ENCODE results near the gene NUDT8. TPM values are rescaled to one million over a fixed set of nuclear protein-coding genes. Genes with fewer than 3 reads are reported as not detected.
"Not testable (repeated sequence)": the region's sequence is repeated elsewhere in the genome, so short reads cannot be mapped to it uniquely, and the experiment has no call there.

The NUDT8 gene
- polyA plus RNA-seq, 1 donor (not counting 4 experiments of a cell fraction or from before 2014, with no cell fraction given) = 1.1 TPM

DNA sequence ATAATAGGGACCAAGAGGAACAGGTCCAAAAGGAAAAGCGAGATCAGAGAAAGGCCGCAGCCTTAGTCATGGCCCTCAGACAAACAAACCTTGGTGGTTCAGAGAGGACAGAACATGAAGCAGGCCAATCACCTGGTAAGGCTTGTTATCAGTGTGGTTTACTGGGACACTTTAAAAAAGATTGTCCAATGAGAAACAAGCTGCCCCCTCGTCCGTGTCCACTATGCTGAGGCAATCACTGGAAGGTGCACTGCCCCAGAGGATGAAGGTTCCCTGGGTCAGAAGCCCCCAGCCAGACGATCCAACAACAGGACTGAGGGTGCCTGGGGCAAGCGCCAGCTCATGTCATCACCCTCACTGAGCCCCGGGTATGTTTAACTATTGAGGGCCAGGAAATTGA is 6.8 kb downstream of the NUDT8 start:
- FAIRE-seq; H3K79me2 ChIP-seq (ENCODE audit: control insufficient read depth, insufficient read depth, low read length); H3K4me3 ChIP-seq (ENCODE audit: control insufficient read depth in 2 of 3, extremely low read depth in 1 of 3, insufficient read depth in 2 of 3, low read depth in 1 of 3, low read length in 3 of 3); dilution Hi-C loops (cut with MboI; ENCODE audit: extremely low pct_ligation_motif_present, low sequenced_read_pairs); H3K27me3 ChIP-seq (ENCODE audit: control insufficient read depth, extremely low read depth, insufficient read depth, low read length); DNase-seq (ENCODE audit: low read depth, low spot score); H3K9me3 ChIP-seq (ENCODE audit: control insufficient read depth, low read depth, low read length); H3K4me1 ChIP-seq (ENCODE audit: control insufficient read depth, extremely low read depth, insufficient read depth, low read length); H3K36me3 ChIP-seq (ENCODE audit: control insufficient read depth in 2 of 2, extremely low read depth in 1 of 2, insufficient read depth in 2 of 2, low read length in 2 of 2); H3K27ac ChIP-seq (ENCODE audit: control insufficient read depth, insufficient read depth, low read length); H4K20me1 ChIP-seq (ENCODE audit: control insufficient read depth, extremely low read depth, insufficient read depth, low read length); H2AFZ ChIP-seq (ENCODE audit: control insufficient read depth, low read length); H3K4me2 ChIP-seq (ENCODE audit: control insufficient read depth, extremely low read depth, insufficient read depth, low read depth, low read length); H3K9me1 ChIP-seq (ENCODE audit: control insufficient read depth, extremely low read depth, insufficient read depth, low read length); H3K9ac ChIP-seq (ENCODE audit: control insufficient read depth, extremely low read depth, insufficient read depth, low read length): not testable (repeated sequence)

DNA sequence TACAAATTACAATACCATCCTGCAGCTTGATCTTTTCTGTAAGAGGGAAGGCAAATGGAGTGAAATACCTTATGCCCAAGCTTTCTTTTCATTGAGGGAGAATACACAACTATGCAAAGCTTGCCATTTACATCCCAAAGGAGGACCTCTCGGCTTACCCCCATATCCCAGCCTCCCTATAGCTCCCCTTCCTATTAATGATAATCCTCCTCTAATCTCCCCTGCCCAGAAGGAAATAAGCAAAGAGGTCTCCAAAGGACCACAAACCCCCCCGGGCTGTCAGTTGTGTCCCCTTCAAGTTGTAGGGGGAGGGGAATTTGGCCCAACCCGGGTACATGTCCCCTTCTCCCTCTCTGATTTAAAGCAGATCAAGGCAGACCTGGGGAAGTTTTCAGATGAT is 7.8 kb downstream of the NUDT8 start:
- H3K27me3 ChIP-seq (ENCODE audit: control insufficient read depth, extremely low read depth, insufficient read depth, low read length); H3K36me3 ChIP-seq (ENCODE audit: control insufficient read depth in 2 of 2, extremely low read depth in 1 of 2, insufficient read depth in 2 of 2, low read length in 2 of 2); FAIRE-seq; H3K9me3 ChIP-seq (ENCODE audit: control insufficient read depth, low read depth, low read length); H4K20me1 ChIP-seq (ENCODE audit: control insufficient read depth, extremely low read depth, insufficient read depth, low read length); H2AFZ ChIP-seq (ENCODE audit: control insufficient read depth, low read length); H3K9ac ChIP-seq (ENCODE audit: control insufficient read depth, extremely low read depth, insufficient read depth, low read length); DNase-seq (ENCODE audit: low read depth, low spot score); H3K9me1 ChIP-seq (ENCODE audit: control insufficient read depth, extremely low read depth, insufficient read depth, low read length); H3K4me2 ChIP-seq (ENCODE audit: control insufficient read depth, extremely low read depth, insufficient read depth, low read depth, low read length); dilution Hi-C loops (cut with MboI; ENCODE audit: extremely low pct_ligation_motif_present, low sequenced_read_pairs); H3K4me3 ChIP-seq (ENCODE audit: control insufficient read depth in 2 of 3, extremely low read depth in 1 of 3, insufficient read depth in 2 of 3, low read depth in 1 of 3, low read length in 3 of 3); H3K27ac ChIP-seq (ENCODE audit: control insufficient read depth, insufficient read depth, low read length); H3K4me1 ChIP-seq (ENCODE audit: control insufficient read depth, extremely low read depth, insufficient read depth, low read length); H3K79me2 ChIP-seq (ENCODE audit: control insufficient read depth, insufficient read depth, low read length): not testable (repeated sequence)

DNA sequence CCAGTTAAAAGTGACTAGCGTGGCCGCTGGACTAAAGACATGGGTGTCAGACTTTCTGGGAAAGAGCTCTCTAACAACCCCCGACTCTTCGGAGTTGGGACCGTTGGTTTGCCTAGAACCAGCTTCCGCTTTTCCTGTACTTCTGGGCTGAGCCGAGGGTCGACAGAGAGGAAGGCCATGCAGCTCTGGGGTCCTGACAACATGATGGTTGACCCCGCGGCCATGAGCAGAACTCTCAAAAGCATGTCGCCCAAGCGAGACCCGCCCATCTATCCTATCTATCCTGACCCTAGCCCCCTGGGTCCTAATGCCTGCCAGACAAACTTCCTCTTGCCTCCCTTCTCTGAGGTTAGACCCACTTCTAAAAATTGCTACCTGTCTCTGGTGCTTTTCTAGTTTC is 9.1 kb downstream of the NUDT8 start:
- H4K20me1 ChIP-seq (ENCODE audit: control insufficient read depth, extremely low read depth, insufficient read depth, low read length); dilution Hi-C loops (cut with MboI; ENCODE audit: extremely low pct_ligation_motif_present, low sequenced_read_pairs); H3K4me1 ChIP-seq (ENCODE audit: control insufficient read depth, extremely low read depth, insufficient read depth, low read length); H3K9me1 ChIP-seq (ENCODE audit: control insufficient read depth, extremely low read depth, insufficient read depth, low read length); H3K9me3 ChIP-seq (ENCODE audit: control insufficient read depth, low read depth, low read length); H3K79me2 ChIP-seq (ENCODE audit: control insufficient read depth, insufficient read depth, low read length); H3K4me3 ChIP-seq (ENCODE audit: control insufficient read depth in 2 of 3, extremely low read depth in 1 of 3, insufficient read depth in 2 of 3, low read depth in 1 of 3, low read length in 3 of 3); H3K27ac ChIP-seq (ENCODE audit: control insufficient read depth, insufficient read depth, low read length); H3K9ac ChIP-seq (ENCODE audit: control insufficient read depth, extremely low read depth, insufficient read depth, low read length); H2AFZ ChIP-seq (ENCODE audit: control insufficient read depth, low read length); FAIRE-seq; H3K27me3 ChIP-seq (ENCODE audit: control insufficient read depth, extremely low read depth, insufficient read depth, low read length); H3K36me3 ChIP-seq (ENCODE audit: control insufficient read depth in 2 of 2, extremely low read depth in 1 of 2, insufficient read depth in 2 of 2, low read length in 2 of 2); H3K4me2 ChIP-seq (ENCODE audit: control insufficient read depth, extremely low read depth, insufficient read depth, low read depth, low read length); DNase-seq (ENCODE audit: low read depth, low spot score): not testable (repeated sequence)

DNA sequence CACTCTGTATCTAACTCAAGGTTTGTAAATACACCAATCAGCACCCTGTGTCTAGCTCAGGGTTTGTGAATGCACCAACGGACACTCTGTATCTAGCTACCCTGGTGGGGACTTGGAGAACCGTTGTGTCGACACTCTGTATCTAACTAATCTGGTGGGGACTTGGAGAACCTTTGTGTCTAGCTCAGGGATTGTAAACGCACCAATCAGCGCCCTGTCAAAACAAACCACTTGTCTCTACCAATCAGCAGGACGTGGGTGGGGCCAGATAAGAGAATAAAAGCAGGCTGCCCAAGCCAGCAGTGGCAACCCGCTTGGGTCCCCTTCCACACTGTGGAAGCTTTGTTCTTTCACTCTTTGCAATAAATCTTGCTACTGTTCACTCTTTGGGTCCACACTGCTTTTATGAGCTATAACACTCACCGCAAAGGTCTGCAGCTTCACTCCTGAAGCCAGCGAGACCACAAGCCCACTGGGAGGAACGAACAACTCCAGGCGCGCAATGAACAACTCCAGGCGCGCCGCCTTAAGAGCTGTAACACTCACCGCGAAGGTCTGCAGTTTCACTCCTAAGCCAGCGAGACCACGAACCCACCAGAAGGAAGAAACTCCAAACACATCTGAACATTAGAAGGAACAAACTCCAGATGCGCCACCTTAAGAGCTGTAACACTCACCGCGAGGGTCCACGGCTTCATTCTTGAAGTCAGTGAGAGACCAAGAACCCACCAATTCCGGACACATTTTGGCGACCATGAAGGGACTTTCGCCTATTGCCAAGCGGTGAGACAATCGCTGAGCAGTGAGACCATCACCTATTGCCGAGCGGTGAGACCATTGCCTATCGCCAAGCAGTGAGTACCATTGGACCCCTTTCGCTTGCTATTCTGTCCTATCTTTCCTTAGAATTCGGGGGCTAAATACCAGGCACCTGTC is 9.8 kb downstream of the NUDT8 start:
- H2AFZ ChIP-seq (ENCODE audit: control insufficient read depth, low read length); H3K4me3 ChIP-seq (ENCODE audit: control insufficient read depth in 2 of 3, extremely low read depth in 1 of 3, insufficient read depth in 2 of 3, low read depth in 1 of 3, low read length in 3 of 3); H3K27ac ChIP-seq (ENCODE audit: control insufficient read depth, insufficient read depth, low read length); dilution Hi-C loops (cut with MboI; ENCODE audit: extremely low pct_ligation_motif_present, low sequenced_read_pairs); FAIRE-seq; H4K20me1 ChIP-seq (ENCODE audit: control insufficient read depth, extremely low read depth, insufficient read depth, low read length); H3K9ac ChIP-seq (ENCODE audit: control insufficient read depth, extremely low read depth, insufficient read depth, low read length); H3K4me1 ChIP-seq (ENCODE audit: control insufficient read depth, extremely low read depth, insufficient read depth, low read length); H3K9me1 ChIP-seq (ENCODE audit: control insufficient read depth, extremely low read depth, insufficient read depth, low read length); DNase-seq (ENCODE audit: low read depth, low spot score); H3K79me2 ChIP-seq (ENCODE audit: control insufficient read depth, insufficient read depth, low read length); H3K27me3 ChIP-seq (ENCODE audit: control insufficient read depth, extremely low read depth, insufficient read depth, low read length); H3K4me2 ChIP-seq (ENCODE audit: control insufficient read depth, extremely low read depth, insufficient read depth, low read depth, low read length); H3K36me3 ChIP-seq (ENCODE audit: control insufficient read depth in 2 of 2, extremely low read depth in 1 of 2, insufficient read depth in 2 of 2, low read length in 2 of 2); H3K9me3 ChIP-seq (ENCODE audit: control insufficient read depth, low read depth, low read length): not testable (repeated sequence)
